ENCODE results near the gene CACNA2D3.
"Not testable (repeated sequence)": the region's sequence is repeated elsewhere in the genome, so short reads cannot be mapped to it uniquely, and the experiment has no call there.

CACNA2D3 gene

DNA sequence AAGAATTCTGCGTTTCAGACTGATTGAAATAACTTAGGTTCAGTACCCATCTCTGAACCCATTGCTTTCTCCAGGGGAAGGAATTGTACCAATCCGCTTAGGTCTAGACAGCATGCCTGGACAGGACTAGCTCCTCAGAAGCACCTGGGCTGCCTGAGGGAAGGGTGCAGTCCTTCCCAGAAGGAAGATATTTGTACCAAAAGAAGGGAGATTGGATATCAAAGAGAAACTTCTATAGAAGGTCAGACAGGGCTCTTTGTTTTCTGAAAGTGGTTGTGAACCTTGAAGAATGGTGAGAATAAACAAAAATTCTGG is 939.3 kb downstream of the CACNA2D3 start:
- no peak for DNase-seq

DNA sequence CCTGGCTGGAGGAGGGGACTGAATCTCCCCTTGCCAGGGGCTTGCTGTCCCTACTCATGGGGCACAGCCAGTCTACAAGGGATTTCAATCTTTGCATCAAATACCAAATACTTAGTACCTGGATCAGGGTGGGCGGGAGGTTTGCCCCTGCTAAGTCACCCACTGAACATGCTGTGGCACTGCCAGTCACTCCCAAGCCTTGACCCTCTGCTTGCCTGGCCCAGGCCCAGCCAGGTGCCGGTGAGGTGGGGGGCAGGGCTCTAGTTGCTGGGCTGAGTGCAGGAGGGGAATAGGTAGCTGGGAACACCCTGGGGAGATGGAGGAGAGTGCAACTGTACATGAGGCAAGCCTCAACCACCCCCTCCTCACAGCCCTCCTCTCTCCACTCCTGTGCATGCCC is 941.8 kb downstream of the CACNA2D3 start:
- no peak for DNase-seq

DNA sequence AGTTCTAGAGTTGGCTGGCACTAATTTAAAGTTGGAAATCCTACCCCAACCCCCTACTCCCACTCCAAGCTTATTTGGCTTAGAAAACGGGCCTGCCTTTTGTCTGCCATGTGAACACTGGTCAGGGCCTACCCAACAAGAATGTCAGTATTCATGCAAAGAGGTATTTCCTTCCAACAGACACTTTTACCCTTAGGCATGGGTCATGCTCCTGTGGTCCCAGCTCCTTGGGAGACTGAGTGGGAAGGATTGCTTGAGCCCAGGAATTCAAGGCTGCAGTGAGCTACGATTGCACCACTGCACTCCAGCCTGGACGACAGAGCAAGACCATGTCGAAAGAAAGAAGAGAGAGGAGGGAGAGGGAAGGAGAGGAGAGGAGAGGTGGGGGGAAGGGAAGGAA is 943.0 kb downstream of the CACNA2D3 start:
- no peak for DNase-seq

DNA sequence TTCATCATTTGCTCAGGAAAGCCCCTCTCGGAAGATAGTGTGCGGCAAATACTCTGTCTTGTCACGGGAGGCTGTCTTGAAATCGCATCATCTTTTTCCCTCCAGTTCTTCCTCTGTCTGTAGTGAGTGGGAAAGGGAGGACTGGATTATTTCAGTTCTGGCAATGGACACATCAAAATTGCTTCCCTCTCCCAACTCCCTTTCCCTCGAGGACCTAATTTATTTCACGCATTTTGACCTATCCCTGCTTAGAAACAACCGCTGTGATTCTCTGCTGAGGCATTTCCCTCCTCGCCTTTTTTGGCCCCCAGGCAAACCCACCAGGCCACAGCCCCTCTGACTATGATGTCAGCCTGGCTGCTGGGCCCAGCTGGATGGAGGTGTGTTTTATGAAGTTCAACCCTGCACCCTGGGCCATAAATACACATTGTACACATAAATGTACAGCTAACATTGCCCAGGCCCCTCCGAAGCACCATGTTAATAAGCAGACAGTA is 944.2 kb downstream of the CACNA2D3 start:
- DNase-seq: no peak

DNA sequence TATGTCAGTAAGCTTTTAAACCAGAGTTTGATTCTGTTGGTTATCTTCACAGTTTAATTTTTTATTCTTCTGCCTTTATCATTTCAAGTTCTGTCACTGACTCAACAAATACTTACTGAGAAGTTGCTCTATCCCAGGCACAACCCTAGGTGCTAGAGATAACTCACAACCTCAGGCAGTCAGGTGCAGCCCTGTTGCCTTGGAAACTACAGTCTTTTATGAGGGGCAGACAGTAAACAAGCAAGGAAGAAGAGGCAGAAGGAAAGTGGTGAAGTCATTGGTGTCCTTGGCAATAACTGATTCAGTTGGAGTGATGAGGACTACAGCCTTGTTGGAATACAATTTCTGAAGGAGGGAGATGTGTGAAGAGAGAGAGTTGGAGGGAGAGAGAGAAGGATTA is 947.6 kb downstream of the CACNA2D3 start:
- no peak for DNase-seq

DNA sequence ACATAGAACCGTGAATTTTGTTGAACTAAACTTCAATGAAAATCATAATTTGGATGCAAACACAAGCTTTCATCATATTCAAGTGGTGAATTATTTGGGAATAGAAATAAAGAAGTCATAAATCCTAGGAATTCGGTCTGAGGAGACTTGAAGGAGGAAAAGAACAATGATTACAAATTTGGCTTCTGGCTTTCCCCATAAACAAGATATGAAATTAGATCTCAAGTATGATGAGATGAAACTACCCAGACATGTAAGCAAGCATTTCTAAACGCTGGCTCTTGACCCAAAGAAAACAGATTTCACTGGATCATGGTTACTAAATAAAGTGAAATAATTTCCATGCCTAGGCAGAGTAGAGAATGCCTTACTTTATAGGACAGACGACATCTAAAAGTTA is 952.4 kb downstream of the CACNA2D3 start:
- DNase-seq: no peak

DNA sequence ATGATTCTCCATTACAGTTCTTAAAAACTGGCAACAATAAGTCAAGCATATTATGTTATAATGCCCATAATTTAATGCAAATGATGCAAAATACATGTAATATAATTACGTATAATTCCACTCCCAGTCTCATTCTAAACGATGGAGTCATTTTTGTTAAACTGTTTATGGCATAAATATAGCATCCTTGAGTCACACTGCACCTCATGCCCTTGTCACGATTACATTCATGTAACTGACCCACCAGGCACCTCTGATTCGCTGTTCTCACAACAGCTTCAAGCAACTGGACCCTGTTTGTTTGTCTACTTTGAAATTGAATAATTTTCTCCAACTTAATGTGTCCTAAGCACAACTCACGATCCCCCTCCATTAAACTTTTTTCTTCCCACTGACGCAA is 953.5 kb downstream of the CACNA2D3 start:
- DNase-seq: no peak

DNA sequence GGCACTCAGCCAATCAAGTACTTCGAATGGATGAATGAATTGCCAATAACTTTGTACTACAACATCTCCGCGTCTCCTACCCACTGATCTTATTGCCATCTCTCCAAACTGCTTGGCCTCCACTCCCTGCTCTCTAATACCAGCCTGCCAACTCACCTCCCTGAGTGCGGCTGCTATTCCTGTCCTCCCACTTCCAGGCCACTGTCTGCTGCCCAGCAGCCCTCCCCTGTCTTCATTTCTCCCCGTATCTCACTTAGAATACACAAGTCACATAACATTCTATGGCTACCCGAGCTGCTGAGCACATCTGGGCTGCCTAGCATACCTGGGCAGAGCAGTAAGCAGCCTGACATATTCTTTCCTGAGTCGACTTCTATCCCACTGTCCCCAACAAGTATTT is 955.4 kb downstream of the CACNA2D3 start:
- DNase-seq: no peak

DNA sequence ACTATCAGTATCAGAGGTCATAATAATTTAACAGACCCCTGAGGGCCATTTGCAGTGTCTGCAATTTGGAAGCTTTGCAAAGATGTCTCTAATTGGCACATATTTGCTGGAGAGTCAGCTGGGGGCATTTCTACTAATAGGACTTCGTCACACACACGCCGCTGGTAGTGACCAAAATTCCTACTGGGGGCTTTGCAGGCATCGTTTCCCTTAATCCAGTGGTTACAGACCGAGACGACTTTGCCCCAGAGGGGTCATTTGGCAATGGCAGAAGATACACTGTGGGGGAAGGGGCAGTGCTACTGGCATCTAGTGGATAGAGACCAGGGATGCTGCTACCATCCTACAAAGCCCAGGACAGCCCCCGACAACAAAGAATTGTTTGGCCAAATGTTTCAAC is 956.5 kb downstream of the CACNA2D3 start:
- DNase-seq: no peak

DNA sequence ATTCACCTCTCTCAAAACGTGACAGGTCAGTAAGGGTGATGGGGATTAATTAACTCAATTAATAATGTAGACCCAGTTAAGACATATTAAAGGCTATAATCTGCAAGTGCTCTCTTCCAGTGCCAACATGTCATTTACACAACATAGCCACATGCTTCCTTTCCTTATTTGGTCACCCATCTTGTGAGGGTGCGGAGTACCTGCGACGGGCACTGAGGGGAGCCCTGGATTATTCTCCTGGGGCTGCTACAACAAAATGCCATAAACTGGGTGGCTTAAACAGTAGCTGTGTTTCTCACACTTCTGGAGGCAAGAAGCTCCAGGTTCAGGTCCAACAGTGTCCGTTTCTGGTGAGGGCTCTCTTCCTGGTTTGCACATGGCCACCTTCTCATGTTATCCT is 962.9 kb downstream of the CACNA2D3 start:
- no peak for DNase-seq

DNA sequence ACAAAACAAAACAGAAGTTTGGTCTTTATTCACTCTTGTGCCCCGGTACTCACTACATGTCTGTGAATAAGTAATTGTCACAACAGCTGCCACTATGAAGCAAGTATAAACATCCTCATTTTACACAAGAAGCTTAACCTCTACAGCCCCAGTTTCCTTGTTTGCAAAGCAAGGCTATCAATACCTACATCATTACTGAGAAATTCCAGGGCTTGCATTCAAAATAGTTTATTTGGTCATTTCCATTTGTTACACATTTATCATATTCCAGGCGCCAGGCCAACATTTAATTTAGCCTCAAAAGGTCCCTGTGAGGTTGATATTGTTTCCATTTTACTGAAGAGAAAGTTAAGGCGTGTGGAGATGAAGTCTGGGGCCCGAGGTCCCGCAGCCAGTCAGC is 966.9 kb downstream of the CACNA2D3 start:
- no peak for DNase-seq

DNA sequence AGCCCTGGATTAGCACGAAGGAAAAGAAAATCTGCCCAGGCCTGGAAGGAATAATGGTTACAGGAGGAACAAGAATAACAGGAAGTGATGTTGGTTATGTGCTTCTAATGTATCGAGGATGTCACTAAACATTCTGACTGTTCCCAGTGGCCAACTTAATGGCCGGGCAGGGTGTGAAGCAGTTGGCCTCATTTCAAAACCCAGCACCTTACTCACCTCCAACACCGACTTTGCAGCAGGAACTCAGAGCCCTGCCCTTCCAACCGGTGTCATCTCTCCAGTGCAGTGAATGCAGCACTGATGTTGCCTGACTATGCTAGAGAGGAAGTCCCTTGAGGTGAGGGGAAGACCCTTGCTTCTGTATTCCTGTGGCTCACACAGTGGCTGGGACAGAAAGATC is 967.9 kb downstream of the CACNA2D3 start:
- DNase-seq: no peak

DNA sequence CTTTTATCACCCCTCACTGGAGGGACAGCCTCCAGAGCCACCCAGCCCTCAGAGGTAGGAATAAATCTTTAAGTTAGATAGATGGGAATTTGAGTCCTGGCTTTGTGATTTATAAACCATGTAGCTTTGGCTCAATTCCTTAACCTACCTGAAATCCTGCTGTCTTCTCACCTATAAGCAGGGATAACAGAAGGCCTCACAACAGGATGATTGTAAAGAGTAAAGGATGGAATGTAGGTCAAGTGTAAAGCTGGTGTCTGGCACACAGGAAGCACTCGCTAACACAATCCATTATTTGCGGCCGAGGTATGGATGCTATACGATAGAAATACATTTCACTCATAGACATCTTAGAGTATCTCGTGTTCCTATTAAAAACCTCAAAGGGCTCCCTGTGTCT is 968.4 kb downstream of the CACNA2D3 start:
- DNase-seq: no peak

DNA sequence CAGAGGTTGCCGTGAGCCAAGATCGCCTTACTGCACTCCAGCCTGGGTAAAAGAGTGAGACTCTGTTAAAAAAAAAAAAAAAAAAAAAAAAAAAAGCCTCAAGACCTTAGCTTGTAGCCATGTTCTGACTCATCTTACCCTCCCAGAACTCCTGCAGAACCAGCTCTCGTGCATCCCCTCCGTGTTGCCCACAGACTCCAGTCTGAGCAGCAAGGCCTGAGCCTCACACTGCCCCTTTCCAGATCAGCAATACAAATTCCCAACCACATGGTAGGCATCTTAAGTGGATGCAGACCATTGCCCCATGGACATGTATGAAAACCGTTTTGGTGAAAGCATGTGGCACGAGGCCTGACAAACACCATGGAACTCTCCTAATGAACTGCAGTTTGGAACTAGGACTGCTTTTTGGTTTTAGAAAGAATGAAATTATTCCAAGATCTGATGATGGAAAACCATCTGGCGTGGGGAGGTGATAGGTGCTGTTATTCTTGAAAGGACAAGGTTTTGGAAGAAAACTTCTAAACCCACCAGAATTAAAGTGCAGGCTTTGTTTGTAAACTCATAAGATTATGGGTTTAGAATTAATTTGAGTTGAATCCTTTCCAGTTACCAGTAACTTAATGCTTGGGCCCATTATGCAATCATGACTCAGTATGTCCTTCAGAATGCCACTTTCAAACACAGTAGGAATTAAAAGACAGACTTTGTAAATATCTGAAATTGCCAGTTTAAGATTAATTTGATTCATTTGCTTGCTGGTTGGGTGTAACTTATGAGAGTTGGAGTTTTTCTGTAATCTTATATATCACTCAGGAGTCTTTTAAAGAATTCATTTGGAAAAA is 969.3 kb downstream of the CACNA2D3 start:
- DNase-seq: no peak

DNA sequence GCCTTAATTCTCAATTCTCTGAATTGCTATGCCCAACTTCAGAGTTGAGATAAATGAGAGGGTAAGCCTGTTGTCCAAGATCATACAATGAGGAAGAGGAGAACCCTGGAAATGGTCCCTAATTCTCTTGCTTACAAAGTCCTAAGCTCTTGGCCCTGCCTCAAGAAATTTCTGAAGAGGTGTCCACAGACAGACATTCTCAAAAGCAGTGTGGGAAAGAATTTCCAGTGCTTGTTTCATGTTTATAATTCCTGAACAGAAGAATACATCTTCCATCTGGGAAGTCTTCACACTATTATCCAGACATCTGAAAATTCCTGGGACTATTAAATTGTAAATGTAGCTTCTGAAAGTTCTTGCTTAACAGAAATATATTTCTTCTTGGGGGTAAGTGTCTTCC is 972.3 kb downstream of the CACNA2D3 start:
- DNase-seq: no peak

DNA sequence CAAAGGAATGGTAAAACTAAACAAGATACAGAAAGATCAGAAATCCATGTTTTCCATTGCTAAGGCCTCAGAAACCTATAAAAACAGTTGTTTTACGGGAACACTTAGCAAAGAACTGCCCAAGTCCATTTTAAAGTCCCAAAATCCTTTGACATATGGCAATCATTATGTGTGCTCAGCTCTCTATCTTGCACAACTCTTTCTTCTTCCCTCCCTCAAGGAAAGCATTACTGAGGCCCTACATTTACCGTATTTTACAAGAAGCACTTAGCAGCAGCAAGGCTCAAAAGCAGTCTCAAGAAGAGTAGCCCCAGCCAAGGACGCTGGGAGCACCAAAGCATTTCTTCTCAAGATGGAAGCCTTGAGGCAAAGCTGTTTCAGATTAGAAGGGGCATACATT is 975.1 kb downstream of the CACNA2D3 start:
- no peak for DNase-seq

DNA sequence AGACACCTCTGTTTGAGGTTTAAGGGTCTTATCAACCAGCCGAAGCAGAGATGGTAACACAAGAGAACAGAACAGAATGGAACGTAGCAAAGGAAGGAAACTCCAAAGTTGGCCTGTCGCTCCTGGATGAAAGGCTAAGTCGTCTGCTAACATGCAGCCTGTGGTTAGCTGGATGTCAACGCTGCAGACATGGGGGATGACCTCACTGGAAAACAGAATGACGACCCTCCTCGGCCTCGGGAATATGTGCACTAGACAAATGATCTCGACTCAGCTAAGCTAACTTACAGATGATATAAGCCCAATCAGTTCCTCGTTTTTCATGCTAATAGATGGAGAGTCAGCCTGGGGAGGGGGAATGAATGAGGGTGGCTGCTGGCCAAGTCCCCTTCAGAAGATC is 983.3 kb downstream of the CACNA2D3 start:
- no peak for DNase-seq

DNA sequence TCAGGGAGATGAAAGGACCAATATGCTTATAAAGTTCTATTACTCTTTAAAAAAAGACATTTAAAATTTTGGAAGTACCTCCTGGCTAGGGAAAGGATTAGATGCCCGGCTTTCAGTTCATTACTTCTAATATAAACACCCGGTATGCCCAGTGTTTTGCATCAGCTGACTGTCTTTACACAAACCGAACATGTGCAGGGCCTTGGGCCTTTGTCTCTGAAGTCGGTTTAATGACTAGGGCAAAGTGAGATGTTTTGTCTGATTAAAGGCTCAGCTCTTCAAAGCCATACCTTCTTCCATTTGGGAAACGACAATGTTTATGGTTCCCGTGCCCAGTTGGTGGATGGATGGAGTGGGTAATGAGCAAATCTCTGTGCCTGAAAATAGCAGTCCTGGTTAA is 984.8 kb downstream of the CACNA2D3 start:
- no peak for DNase-seq

DNA sequence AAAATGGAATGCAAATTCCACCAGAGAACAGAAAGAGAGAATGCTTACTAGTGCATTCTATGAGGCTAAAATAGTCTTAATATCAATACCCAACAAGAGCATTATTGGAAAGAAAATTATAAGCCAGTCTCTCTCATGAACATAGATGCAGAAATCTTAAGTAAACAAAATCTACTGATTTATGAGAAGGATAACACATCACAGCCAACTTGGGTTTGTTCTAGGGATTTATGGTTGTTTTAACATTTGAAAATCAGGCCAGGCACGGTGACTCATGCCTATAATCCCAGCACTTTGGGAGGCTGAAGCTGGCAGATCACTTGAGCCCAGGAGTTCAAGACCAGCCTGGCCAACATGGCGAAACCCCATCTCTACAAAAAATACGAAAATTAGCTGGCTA is 989.6 kb downstream of the CACNA2D3 start:
- DNase-seq: not testable (repeated sequence)

DNA sequence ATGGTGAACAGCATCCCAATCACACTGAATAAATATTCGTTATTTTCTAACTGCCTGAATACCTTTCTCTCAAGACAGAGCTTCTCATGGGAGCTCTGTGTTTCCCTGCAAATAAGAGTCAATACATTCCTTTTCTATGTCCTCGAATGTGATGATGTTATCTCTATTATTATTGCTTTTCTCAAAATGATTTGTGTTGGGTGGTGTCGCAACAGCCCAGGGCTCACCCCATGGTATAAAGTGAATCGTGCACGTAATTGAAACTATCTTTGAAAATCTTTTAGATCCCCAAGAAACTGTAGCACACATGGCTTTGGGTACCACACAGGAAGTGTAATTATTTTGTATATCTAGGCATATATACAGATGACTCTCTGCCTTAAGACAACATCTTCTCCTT is 996.1 kb downstream of the CACNA2D3 start:
- DNase-seq: no peak

DNA sequence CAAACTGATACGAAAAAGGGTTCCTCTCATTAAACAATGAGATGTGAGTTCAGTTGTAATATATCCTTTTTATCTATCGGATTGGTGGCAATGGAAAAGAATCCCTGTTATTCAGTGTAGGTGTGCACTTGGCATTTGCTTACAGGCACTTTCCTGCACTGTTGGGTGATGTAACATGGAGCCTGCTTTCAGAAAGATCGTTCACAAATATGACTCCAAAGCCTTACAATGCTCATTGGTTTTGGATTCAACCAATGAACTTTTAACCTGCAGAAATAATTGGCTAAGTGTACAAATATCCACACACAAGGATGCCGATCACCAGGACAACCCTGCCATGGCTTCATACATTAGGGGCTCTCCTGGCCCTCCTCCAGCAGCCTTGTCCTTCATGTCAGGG is 996.9 kb downstream of the CACNA2D3 start:
- DNase-seq: no peak

DNA sequence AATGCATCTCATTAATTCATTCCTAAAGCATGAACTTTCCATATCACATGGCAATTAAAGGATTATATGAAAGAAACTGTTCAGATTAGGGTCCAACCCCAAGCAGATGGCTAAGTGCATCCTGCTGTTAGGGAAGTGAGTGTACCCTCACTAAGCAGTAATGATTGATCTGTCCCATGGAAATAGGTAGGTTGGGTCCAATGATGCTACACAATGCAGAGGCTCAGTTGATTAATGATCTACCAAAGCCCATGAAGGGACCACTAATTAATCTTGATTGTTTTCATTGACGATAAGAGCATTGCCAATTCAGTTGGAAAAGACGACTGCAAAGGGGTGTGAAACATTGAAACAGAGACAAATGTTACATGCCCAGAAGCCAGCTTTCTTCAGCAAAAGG is 1000.0 kb downstream of the CACNA2D3 start:
- no peak for DNase-seq

Data from CD4-positive, alpha-beta T cell treated with Interleukin-4 for 1 hour (primary cell).